ENCODE measurements around the gene MGMT. TPM values are rescaled to one million over a fixed set of nuclear protein-coding genes. Genes with fewer than 3 reads are reported as not detected.

Gene MGMT
- total RNA-seq, 2 experiments from 2014 or later, result 9.0 to 9.6 TPM

GRCh38 chr10:129526943-129527342 lies 59.9 kb downstream of the MGMT start:
- H3K36me3 Mint-ChIP-seq (ENCODE audit: low read depth), result peaks cover 48% of the 10 kb centered on the region
- ChIA-PET CTCF (no interaction called here), POLR2A (no interaction called here)
- Histone ChIP-seq H3K36me3 (ENCODE audit: insufficient read depth, low read length) (peaks cover 10% of the 10 kb centered on the region), H3K4me1 (ENCODE audit: insufficient read depth, low read length) (peaks cover 1% of the 10 kb centered on the region), H3K27me3 (ENCODE audit: control insufficient read depth in 1 of 2, insufficient read depth in 2 of 2, low read length in 2 of 2) (no peaks in the 10 kb centered on the region), H3K4me3 (ENCODE audit: low read length) (no peak overlapping the region), H3K27ac (ENCODE audit: low read depth in 1 of 2, low read length in 2 of 2) (no peak overlapping the region), H3K9me3 (ENCODE audit: control insufficient read depth in 1 of 2, insufficient read depth in 1 of 2, low read length in 2 of 2) (peaks cover 6 to 20% of the 10 kb centered on the region in 2 experiments)
- no peaks in the 10 kb centered on the region for H3K9me3 Mint-ChIP-seq
- no peak overlapping the region for H3K4me3 Mint-ChIP-seq
- ATAC-seq (ENCODE audit: poor library complexity) (no peak), DNase-seq (no peak)
- no peaks in the 10 kb centered on the region for H3K27me3 Mint-ChIP-seq
- peaks cover 3% of the 10 kb centered on the region for H3K4me1 Mint-ChIP-seq (ENCODE audit: low read depth)
- H3K27ac Mint-ChIP-seq, result no peak overlapping the region
- TF ChIP-seq CTCF (IDR thresholded peaks at IDR 0.05), result no peak
- intact Hi-C loops (cut with DNase I, micrococcal nuclease), result no loop called here

GRCh38 chr10:129528376-129528978 lies 61.4 kb downstream of the MGMT start:
- Histone ChIP-seq H3K27me3 (ENCODE audit: control insufficient read depth in 1 of 2, insufficient read depth in 2 of 2, low read length in 2 of 2) (no peaks in the 10 kb centered on the region), H3K36me3 (ENCODE audit: insufficient read depth, low read length) (peaks cover 10% of the 10 kb centered on the region), H3K9me3 (ENCODE audit: control insufficient read depth in 1 of 2, insufficient read depth in 1 of 2, low read length in 2 of 2) (peaks cover 6 to 23% of the 10 kb centered on the region in 2 experiments), H3K4me1 (ENCODE audit: insufficient read depth, low read length) (peaks cover 12% of the 10 kb centered on the region), H3K4me3 (ENCODE audit: low read length) (no peak overlapping the region), H3K27ac (ENCODE audit: low read depth in 1 of 2, low read length in 2 of 2) (no peak overlapping the region)
- DNase-seq, result no peak
- Mint-ChIP-seq H3K9me3 (no peaks in the 10 kb centered on the region), H3K4me3 (no peak overlapping the region), H3K36me3 (ENCODE audit: low read depth) (peaks cover 49% of the 10 kb centered on the region), H3K4me1 (ENCODE audit: low read depth) (peaks cover 10% of the 10 kb centered on the region), H3K27me3 (no peaks in the 10 kb centered on the region), H3K27ac (no peak overlapping the region)
- TF ChIP-seq CTCF (IDR thresholded peaks at IDR 0.05), result no peak
- CTCF ChIA-PET, result no interaction called here
- intact Hi-C loops (cut with DNase I, micrococcal nuclease), result no loop called here
- POLR2A ChIA-PET, result no interaction called here
- no peak for ATAC-seq (ENCODE audit: poor library complexity)

- Mint-ChIP-seq H3K36me3 (ENCODE audit: low read depth) (peaks cover 60% of the 10 kb centered on the region), H3K4me3 (no peak overlapping the region), H3K4me1 (ENCODE audit: low read depth) (peaks cover 16% of the 10 kb centered on the region), H3K9me3 (no peaks in the 10 kb centered on the region), H3K27ac (no peak overlapping the region), H3K27me3 (no peaks in the 10 kb centered on the region)
- no peaks in the 10 kb centered on the region for H3K27me3 ChIP-seq (ENCODE audit: control insufficient read depth in 1 of 2, insufficient read depth in 2 of 2, low read length in 2 of 2)
- no peak overlapping the region for H3K27ac ChIP-seq (ENCODE audit: low read depth in 1 of 2, low read length in 2 of 2)
- H3K4me3 ChIP-seq (ENCODE audit: low read length), result no peak overlapping the region
- no peak for DNase-seq
- H3K36me3 ChIP-seq (ENCODE audit: insufficient read depth, low read length), result peaks cover 10% of the 10 kb centered on the region
- no peak for TF ChIP-seq CTCF (IDR thresholded peaks at IDR 0.05)
- ATAC-seq (ENCODE audit: poor library complexity), result no peak
- peaks cover 6 to 23% of the 10 kb centered on the region in 2 experiments for H3K9me3 ChIP-seq (ENCODE audit: control insufficient read depth in 1 of 2, insufficient read depth in 1 of 2, low read length in 2 of 2)
- intact Hi-C loops (cut with DNase I, micrococcal nuclease), result no loop called here
- CTCF ChIA-PET, result no interaction called here
- H3K4me1 ChIP-seq (ENCODE audit: insufficient read depth, low read length), result peaks cover 12% of the 10 kb centered on the region
- POLR2A ChIA-PET, result no interaction called here
These were observed 63.5 kb downstream of the MGMT start for GRCh38 chr10:129530581-129530980.
